ENCODE data around the gene TLE1.

DNA sequence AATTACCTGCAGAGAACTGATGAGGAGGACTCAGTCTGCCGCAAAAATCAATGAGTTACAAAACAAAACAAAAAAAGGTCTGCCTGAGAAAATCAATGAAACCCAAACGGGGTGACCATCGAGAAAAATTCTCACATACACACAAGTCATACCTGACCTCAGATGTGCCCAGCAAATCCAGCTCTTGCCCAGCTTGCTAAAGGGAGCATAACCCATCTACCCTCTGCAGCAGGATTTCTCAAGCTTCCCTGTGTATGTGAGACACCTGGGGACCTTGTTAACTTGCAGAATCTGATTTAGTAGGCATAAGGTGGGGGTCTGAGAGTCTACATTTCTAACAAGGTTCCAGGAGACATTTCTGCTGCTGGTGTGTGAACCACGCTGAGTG, 126.3 kb downstream of the TLE1 start:
- TF ChIP-seq, protein P1, sequence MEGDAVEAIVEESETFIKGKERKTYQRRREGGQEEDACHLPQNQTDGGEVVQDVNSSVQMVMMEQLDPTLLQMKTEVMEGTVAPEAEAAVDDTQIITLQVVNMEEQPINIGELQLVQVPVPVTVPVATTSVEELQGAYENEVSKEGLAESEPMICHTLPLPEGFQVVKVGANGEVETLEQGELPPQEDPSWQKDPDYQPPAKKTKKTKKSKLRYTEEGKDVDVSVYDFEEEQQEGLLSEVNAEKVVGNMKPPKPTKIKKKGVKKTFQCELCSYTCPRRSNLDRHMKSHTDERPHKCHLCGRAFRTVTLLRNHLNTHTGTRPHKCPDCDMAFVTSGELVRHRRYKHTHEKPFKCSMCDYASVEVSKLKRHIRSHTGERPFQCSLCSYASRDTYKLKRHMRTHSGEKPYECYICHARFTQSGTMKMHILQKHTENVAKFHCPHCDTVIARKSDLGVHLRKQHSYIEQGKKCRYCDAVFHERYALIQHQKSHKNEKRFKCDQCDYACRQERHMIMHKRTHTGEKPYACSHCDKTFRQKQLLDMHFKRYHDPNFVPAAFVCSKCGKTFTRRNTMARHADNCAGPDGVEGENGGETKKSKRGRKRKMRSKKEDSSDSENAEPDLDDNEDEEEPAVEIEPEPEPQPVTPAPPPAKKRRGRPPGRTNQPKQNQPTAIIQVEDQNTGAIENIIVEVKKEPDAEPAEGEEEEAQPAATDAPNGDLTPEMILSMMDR (conservative IDR thresholded peaks at IDR 0.05; ENCODE audit: low read length): no peak
- no peak for TF ChIP-seq EZH2phosphoT487 (IDR thresholded peaks at IDR 0.05; ENCODE audit: borderline replicate concordance)

Measured in Loucy (cell line).